Gastroesophageal sphincter (tissue), 3 donors: ENCODE data around the gene RNASE8.

ENCODE experiments used
- EP300 ChIP-seq: sonication (generic); formaldehyde crosslinking; IDR thresholded peaks from one replicate; pipeline ENCODE4 v1.6.1; 2017; ENCODE audit warnings: antibody characterized with exemption, mild to moderate bottlenecking
- POLR2A ChIP-seq, 2 donors: fragments of 450-650 bp; IDR thresholded peaks; one replicate each; pipeline ENCODE4 v1.6.1; 2017; ENCODE audit warnings: antibody characterized with exemption in 2 of 2, mild to moderate bottlenecking in 2 of 2, moderate library complexity in 1 of 2
- POLR2AphosphoS5 ChIP-seq: sonication (generic); formaldehyde crosslinking; IDR thresholded peaks from one replicate; pipeline ENCODE4 v1.6.1; 2017; ENCODE audit warnings: antibody characterized with exemption
- TF ChIP-seq, protein P1 (sequence below), 4 experiments: fragments of 200-600 bp in 2 of 4; fragments of 450-650 bp in 2 of 4; sonication (generic) in 1 of 4; IDR thresholded peaks; one replicate each; pipeline ENCODE4 v1.5.1; 2017 to 2019; ENCODE audit warnings: antibody characterized with exemption in 4 of 4, mild to moderate bottlenecking in 2 of 4, moderate library complexity in 2 of 4

DNA sequence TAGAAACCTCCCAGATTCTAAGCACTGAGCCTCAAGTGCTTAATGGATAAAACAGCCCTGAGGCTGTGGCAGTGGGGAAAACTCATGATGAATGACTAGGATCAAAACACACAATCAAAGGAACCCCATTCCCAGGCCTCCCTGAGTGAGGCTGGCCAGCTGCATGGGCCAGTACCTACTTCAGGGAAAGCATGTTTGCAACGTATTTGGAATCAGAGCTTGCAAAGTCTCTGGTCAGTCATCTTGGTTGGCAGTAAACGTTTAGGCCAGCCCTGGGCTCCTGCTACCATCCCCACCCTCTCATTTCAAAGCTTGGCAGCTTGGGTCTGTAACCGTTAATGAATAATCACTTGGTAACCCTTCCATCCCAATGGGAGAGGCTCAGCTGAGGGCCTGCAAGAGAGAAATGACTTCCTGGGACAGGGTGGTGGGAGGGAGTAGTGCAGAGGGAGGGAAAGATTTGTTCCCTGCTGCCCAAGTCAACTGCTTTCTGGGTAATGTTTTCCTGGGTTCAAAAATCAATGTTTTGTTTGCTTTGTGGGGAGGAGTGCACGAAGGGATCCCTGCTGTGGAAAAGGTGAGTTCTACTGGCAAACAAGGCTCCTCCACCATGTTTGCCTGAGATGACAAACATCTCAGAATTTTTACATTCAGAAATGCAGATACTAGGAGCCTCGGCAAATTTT lies 2.0 kb upstream of the RNASE8 start:
- TF ChIP-seq, protein P1, sequence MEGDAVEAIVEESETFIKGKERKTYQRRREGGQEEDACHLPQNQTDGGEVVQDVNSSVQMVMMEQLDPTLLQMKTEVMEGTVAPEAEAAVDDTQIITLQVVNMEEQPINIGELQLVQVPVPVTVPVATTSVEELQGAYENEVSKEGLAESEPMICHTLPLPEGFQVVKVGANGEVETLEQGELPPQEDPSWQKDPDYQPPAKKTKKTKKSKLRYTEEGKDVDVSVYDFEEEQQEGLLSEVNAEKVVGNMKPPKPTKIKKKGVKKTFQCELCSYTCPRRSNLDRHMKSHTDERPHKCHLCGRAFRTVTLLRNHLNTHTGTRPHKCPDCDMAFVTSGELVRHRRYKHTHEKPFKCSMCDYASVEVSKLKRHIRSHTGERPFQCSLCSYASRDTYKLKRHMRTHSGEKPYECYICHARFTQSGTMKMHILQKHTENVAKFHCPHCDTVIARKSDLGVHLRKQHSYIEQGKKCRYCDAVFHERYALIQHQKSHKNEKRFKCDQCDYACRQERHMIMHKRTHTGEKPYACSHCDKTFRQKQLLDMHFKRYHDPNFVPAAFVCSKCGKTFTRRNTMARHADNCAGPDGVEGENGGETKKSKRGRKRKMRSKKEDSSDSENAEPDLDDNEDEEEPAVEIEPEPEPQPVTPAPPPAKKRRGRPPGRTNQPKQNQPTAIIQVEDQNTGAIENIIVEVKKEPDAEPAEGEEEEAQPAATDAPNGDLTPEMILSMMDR (IDR thresholded peaks at IDR 0.05) = no peak
- no peak for TF ChIP-seq EP300
- no peak for TF ChIP-seq POLR2A (IDR thresholded peaks at IDR 0.05)
- TF ChIP-seq POLR2AphosphoS5 = no peak
